Measurements from ENCODE around the gene PLEKHA1. TPM values are rescaled to one million over a fixed set of nuclear protein-coding genes. Genes with fewer than 3 reads are reported as not detected.

Gene PLEKHA1
- 35.3 and 38.9 TPM in 2 replicates for total RNA-seq

DNA sequence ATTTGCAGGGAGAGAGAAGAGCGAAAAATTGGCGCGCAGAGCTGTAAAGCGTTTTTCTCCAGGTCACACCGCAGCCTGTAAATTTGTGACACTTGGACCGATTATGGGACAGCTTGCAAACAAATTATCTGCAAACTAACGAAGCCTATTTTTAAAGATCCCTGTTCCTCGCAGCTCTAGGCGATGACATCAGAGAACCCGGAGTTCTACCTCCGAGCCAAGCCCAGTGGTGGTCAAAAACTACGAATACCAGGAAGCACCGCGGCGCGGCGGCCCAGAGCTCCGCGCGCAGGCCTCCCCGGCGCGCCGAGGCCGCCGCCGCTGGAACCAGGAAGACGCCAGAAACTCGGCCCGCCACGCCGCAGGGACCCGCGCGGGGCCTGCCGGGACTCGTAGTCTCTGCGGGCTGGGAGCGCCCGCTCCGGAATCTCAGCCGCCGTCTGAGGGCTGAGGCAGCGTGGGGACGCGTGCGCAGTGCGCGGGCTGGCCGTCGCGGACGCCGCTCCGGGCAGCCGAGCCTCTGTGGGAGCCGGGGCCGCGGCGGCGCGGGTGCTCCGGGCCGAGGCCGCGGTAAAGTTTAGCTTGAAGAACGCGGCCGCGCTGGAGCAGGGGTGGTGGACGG is at the start of gene PLEKHA1:
PLEKHA1 (plus strand) TSS at position 472 of the 622 bp plus-strand sequence. CDS start 18,493 bp downstream, outside the sequence.
- peak; percentile 87 for DNase-seq (ENCODE audit: low read depth)
- peaks cover under 1% of the 10 kb centered on the region for H3K36me3 ChIP-seq (ENCODE audit: control insufficient read depth, insufficient read depth, low read length)
- TF ChIP-seq, protein P1, sequence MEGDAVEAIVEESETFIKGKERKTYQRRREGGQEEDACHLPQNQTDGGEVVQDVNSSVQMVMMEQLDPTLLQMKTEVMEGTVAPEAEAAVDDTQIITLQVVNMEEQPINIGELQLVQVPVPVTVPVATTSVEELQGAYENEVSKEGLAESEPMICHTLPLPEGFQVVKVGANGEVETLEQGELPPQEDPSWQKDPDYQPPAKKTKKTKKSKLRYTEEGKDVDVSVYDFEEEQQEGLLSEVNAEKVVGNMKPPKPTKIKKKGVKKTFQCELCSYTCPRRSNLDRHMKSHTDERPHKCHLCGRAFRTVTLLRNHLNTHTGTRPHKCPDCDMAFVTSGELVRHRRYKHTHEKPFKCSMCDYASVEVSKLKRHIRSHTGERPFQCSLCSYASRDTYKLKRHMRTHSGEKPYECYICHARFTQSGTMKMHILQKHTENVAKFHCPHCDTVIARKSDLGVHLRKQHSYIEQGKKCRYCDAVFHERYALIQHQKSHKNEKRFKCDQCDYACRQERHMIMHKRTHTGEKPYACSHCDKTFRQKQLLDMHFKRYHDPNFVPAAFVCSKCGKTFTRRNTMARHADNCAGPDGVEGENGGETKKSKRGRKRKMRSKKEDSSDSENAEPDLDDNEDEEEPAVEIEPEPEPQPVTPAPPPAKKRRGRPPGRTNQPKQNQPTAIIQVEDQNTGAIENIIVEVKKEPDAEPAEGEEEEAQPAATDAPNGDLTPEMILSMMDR (IDR thresholded peaks at IDR 0.05; ENCODE audit: insufficient read depth, low read length, severe bottlenecking), result no peak
- FAIRE-seq, result no peak
- H3K4me3 ChIP-seq (ENCODE audit: low read depth, low read length), result peak within 1 kb of the TSS; percentile 84
- no peaks in the 10 kb centered on the region for H3K27me3 ChIP-seq (ENCODE audit: control insufficient read depth, insufficient read depth, low read length)

DNA sequence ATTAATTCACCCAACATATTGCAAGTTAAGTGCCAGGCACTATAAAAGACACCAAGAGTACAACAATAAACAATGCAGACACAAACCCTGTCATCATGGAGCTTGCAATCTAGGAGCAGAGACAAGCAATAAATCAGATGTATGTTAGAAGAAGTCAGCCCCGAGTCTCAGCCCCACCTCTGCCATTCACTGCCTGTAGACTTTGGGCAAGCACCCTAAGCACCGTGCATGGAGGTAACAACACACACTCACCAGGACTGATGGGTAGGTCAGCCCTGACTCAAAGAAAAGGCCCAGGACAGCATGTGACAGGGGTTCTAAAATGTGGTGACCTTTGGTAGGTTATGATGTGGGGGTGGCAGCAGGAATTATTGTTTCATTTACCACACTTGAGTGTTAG is 49.3 kb upstream of the PLEKHA1 start:
- DNase-seq (ENCODE audit: low read depth) (no peak), FAIRE-seq (peak; percentile 18)
- TF ChIP-seq, protein P1 (IDR thresholded peaks at IDR 0.05; ENCODE audit: insufficient read depth, low read length, severe bottlenecking), result no peak
- no peaks in the 10 kb centered on the region for H3K36me3 ChIP-seq (ENCODE audit: control insufficient read depth, insufficient read depth, low read length)
- no peaks in the 10 kb centered on the region for H3K27me3 ChIP-seq (ENCODE audit: control insufficient read depth, insufficient read depth, low read length)
- no peak overlapping the region for H3K4me3 ChIP-seq (ENCODE audit: low read depth, low read length)

DNA sequence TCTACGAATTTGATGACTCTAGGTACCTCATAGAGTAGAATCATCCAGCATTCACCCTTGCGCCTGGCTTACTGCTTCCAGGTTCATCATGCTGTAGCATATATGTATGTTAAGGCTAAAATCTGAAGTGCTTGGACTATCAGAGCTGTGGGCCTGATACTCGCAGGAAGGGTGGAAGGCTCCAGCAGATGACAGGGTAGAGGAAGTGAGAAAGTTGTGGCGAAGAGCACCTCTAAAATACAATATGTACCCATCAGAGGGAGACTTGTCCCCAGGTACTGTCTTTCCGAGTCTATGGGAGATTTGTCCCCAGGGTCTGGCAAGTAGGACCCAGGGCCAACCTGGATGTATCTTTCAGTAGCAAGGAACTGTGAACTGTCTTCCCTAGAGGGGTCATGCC is 48.1 kb upstream of the PLEKHA1 start:
- Histone ChIP-seq H3K36me3 (ENCODE audit: control insufficient read depth, insufficient read depth, low read length) (no peaks in the 10 kb centered on the region), H3K27me3 (ENCODE audit: control insufficient read depth, insufficient read depth, low read length) (no peaks in the 10 kb centered on the region), H3K4me3 (ENCODE audit: low read depth, low read length) (no peak overlapping the region)
- no peak for FAIRE-seq
- TF ChIP-seq, protein P1 (IDR thresholded peaks at IDR 0.05; ENCODE audit: insufficient read depth, low read length, severe bottlenecking), result no peak
- no peak for DNase-seq (ENCODE audit: low read depth)

DNA sequence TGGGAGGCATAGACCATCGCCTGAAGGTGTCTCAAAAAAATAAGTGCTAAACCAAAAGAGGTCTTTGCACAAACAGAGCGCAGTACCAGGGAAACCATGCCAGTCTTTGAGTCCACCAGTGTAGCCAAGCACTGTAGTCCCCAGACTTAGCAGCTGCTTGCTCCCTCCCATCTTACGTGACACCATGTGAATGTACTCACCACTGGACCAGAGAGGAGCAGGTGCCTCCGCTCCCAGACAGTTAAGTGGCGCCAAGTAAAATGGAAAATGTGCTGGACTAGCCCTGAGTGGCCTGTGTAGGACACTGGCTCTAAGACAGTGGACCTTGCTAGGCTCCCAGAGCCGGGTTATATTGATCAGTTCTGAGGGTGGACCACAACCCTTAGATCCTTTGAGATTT is 47.7 kb upstream of the PLEKHA1 start:
- Histone ChIP-seq H3K27me3 (ENCODE audit: control insufficient read depth, insufficient read depth, low read length) (no peaks in the 10 kb centered on the region), H3K4me3 (ENCODE audit: low read depth, low read length) (no peak overlapping the region), H3K36me3 (ENCODE audit: control insufficient read depth, insufficient read depth, low read length) (no peaks in the 10 kb centered on the region)
- TF ChIP-seq, protein P1 (IDR thresholded peaks at IDR 0.05; ENCODE audit: insufficient read depth, low read length, severe bottlenecking), result no peak
- no peak for DNase-seq (ENCODE audit: low read depth)
- FAIRE-seq, result no peak

- TF ChIP-seq, protein P1 (IDR thresholded peaks at IDR 0.05; ENCODE audit: insufficient read depth, low read length, severe bottlenecking), result no peak
- no peaks in the 10 kb centered on the region for H3K36me3 ChIP-seq (ENCODE audit: control insufficient read depth, insufficient read depth, low read length)
- H3K4me3 ChIP-seq (ENCODE audit: low read depth, low read length), result no peak overlapping the region
- FAIRE-seq, result peak; percentile 13
- no peak for DNase-seq (ENCODE audit: low read depth)
- no peaks in the 10 kb centered on the region for H3K27me3 ChIP-seq (ENCODE audit: control insufficient read depth, insufficient read depth, low read length)
Observed at GRCh38 chr10:122327237-122328206, 47.0 kb upstream of the PLEKHA1 start.
